ENCODE measurements around the gene CDH4.
"Not testable (repeated sequence)": the region's sequence is repeated elsewhere in the genome, so short reads cannot be mapped to it uniquely, and the experiment has no call there.

Gene CDH4

DNA sequence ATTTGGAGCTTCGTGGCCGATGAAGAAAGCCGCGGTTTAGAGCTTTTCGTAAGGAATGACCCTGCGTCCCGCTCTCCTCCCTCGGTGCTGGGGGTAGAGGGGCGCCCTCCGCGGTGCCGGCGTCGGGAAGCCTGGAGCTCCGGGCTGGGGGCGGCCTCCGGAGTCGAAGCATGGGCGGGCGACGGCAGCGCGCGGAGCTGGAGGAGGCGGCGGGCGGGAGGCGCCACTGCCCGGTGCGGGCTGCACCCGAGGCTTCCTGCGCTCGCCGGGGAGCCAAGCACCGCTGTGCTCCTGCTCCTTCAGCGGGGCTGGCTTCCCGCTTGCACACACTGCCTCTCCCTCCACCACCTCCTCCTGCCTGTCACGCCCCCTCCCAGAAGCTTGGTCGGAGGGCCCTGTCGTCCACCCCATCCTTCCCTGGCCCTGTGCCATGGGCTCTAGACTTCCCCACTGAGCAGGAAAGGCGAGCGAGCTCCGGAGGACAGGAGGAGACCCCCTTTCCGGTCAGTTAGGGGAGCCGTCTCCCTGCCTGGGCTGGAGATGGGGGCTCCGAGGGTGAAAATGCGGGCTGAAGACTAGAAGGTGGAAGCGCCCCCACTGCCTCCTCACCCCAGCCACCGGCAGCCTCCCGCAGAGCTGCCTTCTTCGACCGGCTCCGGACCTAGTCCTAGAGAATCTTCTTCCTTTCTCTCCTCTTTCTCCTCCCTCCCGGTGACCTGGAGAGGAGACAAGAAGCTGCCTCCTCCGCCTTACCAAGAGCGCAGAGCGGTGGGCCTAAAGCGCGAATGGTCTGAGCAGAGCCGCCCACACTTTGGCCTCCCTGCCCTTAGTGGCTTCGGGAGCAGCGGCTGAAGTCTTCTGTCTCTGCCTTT is 1.8 kb downstream of the CDH4 start:
- FAIRE-seq: no peak

GRCh38 chr20:61254881-61255626 is 3.0 kb downstream of the CDH4 start:
- FAIRE-seq: no peak

- no peak for FAIRE-seq
Observed at GRCh38 chr20:61256365-61256764, 4.3 kb downstream of the CDH4 start.

- no peak for FAIRE-seq
Observed at GRCh38 chr20:61256824-61257223, 4.8 kb downstream of the CDH4 start.

GRCh38 chr20:61257611-61258010 is 5.5 kb downstream of the CDH4 start:
- no peak for FAIRE-seq

GRCh38 chr20:61259741-61260140 is 7.7 kb downstream of the CDH4 start:
- FAIRE-seq: no peak

- FAIRE-seq: no peak
Observed at GRCh38 chr20:61260905-61261304, 8.8 kb downstream of the CDH4 start.

- FAIRE-seq: no peak
Observed at GRCh38 chr20:61262036-61262435, 10.0 kb downstream of the CDH4 start.

DNA sequence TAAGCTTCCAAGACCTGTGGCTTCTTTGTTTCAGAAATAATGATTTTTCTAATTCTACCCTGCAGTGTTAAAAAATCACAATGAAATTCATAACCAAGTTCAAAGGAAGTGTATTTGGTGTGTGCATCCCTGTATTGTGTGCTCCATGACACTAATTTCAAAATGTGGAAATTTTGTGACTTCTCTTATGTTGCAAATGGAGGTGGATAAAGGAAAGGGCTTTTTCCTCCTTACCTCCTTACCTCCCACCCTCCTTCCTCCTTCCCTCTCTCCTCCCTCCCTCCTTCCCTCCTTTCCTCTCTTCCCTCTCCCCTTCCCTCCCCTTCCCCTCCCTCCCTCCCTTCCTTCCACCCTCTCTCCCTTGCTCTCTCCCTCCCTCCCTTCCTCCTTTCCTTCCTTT is 10.5 kb downstream of the CDH4 start:
- no peak for FAIRE-seq

DNA sequence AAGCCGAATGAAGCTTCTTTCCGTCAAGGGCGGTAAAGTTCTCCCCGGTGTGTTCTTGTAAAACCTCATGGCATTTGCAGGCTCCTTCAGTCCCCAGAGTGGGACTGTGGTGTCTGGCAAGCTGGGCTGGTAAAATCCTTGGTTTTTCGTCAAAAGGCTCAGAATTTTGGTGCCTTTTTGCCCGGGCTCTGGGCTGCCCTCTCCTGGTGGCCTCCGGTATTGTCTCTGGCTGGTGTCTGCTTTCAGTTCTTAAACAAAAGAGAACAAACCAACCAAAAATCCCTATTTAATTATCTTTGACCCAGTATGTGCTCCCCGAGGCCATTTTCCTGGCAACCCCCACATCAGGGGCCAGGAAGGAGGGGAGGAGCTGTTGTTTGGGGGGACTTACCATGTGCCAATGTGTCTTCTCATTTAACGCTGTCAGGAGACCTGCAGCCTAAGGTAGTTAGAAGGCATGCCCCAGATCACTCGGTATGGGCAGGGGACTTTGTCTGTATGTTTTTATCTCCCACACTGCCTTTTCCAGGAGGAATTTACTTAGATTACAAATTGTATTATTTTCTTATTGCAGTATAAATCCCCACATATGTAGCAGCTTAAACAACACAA is 11.1 kb downstream of the CDH4 start:
- FAIRE-seq: no peak

GRCh38 chr20:61263938-61264337 is 11.9 kb downstream of the CDH4 start:
- FAIRE-seq: no peak

DNA sequence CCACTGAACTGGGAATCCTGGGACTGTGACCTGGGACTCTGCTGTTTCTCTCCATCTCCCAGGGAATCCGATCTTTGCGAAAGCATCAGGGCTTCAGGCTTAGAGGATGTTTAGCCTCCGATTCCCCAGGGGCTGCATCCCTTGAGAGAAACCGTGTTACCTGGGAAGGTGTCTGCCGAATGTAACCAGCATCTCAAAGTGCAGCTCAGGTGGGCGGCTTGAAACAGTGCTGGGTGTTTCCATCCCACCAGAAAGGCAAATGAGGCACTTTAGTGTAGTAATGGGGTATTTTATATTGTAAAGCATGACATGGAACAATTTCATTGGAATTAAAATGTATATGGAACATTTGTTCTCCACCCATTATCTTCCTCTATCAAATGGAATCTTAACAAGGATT is 15.2 kb downstream of the CDH4 start:
- no peak for FAIRE-seq

DNA sequence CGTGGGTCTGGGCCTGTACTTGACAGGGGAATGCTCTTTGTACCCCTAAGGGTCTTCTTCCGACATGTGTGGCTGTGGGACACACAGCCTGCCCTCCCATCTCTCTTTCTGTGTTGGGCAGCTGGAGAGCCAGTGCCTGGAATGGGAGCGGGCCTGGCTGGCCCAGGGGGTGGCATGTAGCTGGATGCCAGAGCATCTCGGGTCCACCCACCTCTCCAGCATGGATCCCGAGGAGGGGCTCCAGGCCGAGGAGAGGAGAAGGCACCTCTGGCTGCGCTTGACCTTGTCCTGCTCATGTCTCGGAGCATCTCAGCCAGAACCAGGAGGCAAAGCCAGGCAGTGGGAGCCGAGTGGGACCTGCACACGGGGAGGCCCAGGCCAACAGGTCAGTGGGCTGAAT is 16.0 kb downstream of the CDH4 start:
- no peak for FAIRE-seq

GRCh38 chr20:61271312-61272231 is 19.5 kb downstream of the CDH4 start:
- FAIRE-seq: no peak

DNA sequence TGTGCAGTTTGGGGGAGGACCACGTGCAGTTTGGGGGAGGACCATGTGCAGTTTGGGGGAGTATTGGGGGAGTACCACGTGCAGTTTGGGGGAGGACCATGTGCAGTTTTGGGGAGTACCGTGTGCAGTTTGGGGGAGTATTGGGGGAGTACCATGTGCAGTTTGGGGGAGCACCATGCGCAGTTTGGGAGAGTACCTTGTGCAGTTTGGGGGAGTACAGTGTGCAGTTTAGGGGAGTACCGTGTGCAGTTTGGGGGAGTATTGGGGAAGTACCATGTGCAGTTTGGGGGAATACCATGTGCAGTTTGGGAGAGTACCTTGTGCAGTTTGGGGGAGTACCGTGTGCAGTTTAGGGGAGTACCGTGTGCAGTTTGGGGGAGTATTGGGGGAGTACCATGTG is 21.0 kb downstream of the CDH4 start:
- FAIRE-seq: not testable (repeated sequence)

DNA sequence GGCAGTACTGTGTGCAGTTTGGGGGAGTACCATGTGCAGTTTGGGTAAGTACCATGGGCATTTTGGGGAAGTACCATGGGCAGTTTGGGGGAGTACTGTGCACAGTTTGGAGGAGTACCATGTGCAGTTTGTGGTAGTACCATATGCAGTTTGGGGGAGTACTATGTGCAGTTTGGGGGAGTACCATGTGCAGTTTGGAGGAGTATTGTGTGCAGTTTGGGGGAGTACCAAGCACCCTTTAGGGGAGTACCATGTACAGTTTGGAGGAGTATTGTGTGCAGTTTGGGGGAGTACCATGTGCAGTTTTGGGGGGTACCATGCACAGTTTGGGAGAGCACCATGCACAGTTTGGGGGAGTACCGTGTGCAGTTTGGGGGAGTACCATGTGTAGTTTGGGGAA is 21.6 kb downstream of the CDH4 start:
- not testable (repeated sequence) for FAIRE-seq

DNA sequence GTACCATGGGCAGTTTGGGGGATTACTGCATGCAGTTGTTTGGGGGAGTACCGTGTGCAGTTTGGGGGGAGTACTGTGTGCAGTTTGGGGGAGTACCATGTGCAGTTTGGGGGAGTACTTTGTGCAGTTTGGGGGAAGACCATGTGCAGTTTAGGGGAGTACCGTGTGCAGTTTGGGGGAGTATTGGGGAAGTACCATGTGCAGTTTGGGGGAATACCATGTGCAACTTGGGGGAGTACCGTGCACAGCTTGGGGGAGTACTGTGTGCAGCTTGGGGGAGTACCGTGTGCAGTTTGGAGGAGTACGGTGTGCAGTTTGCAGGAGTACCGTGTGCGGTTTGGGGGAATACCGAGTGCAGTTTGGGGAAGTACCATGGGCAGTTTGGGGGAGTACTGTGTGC is 22.3 kb downstream of the CDH4 start:
- FAIRE-seq: no peak

DNA sequence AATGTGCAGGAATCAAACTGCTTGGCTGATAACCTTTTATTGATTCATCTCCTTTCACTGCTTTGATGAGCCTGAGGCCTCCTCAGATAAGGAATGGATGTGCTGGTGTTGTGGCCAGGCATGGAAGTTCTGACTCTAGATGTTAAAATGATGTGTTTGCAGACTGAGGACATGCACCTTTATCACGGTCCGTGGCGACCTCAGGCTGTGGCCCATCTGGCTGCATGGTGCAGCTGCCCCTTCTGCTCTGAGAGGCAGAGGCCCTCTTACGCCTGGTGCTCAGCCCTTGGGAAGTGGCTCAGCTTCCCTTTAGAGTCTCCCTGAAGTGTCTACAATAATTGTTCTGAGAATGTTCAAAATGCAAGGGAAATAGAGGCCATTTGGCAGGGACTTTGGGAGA is 26.2 kb downstream of the CDH4 start:
- no peak for FAIRE-seq

- FAIRE-seq: no peak
Observed at GRCh38 chr20:61279621-61280150, 27.6 kb downstream of the CDH4 start.

- FAIRE-seq: no peak
Observed at GRCh38 chr20:61280217-61280980, 28.3 kb downstream of the CDH4 start.

- no peak for FAIRE-seq
Observed at GRCh38 chr20:61281286-61281795, 29.3 kb downstream of the CDH4 start.
